OCI-LY7 (cell line): Measurements from ENCODE around the gene MAPK11. TPM values are rescaled to one million over a fixed set of nuclear protein-coding genes. Genes with fewer than 3 reads are reported as not detected.

Source experiments
- BruUV-seq: library from RNA; stranded (reverse); fragments of 400-500 nt; replicated peaks from 2 replicates; lab custom pipeline; 2021; lab: Mats Ljungman, UMichigan
- CTCF ChIA-PET: fragments of 300-600 bp; sonication (Branson Sonifier 250); formaldehyde crosslinking; loops from one replicate; lab custom pipeline; 2022; ENCODE audit warnings: antibody characterized with exemption; ENCODE audit not compliant: unreplicated experiment; lab: Charles Lee
- POLR2A ChIA-PET: fragments of 300-600 bp; sonication (Branson Sonifier 250); formaldehyde crosslinking; loops from one replicate; lab custom pipeline; 2022; ENCODE audit warnings: antibody characterized with exemption; lab: Charles Lee
- DNase-seq: peaks from one replicate; pipeline ENCODE4 v3.0.0-alpha.2; 2015; ENCODE audit warnings: low spot score
- H2AFZ ChIP-seq: fragments of 200-600 bp; sonication (generic), shearing (Covaris generic); 2 replicates; pipeline ENCODE4 v1.6.1; 2014; ENCODE audit warnings: mild to moderate bottlenecking, antibody characterized with exemption, low read length, moderate library complexity
- H3K27ac ChIP-seq: fragments of 200-600 bp; sonication (generic); 2 replicates; pipeline ENCODE4 v1.5.1; 2014; ENCODE audit warnings: mixed run types, low read depth, mild to moderate bottlenecking, moderate library complexity, low read length, inconsistent platforms; ENCODE audit not compliant: poor library complexity, severe bottlenecking
- H3K36me3 ChIP-seq: fragments of 200-600 bp; sonication (generic); 2 replicates; pipeline ENCODE4 v1.6.1; 2014; ENCODE audit warnings: mild to moderate bottlenecking, antibody characterized with exemption, low read length, moderate library complexity, mixed read lengths; ENCODE audit not compliant: insufficient read depth
- H3K4me1 ChIP-seq: fragments of 200-600 bp; sonication (generic); 2 replicates; pipeline ENCODE4 v1.5.1; 2014; ENCODE audit warnings: mild to moderate bottlenecking, low read length; ENCODE audit not compliant: insufficient read depth, poor library complexity, severe bottlenecking
- H3K4me2 ChIP-seq: fragments of 200-600 bp; sonication (generic); 2 replicates; pipeline ENCODE4 v1.6.1; 2014; ENCODE audit warnings: mild to moderate bottlenecking, low read length
- H3K4me3 ChIP-seq: fragments of 200-600 bp; sonication (generic); 2 replicates; pipeline ENCODE4 v1.5.1; 2014; ENCODE audit warnings: mild to moderate bottlenecking, low read depth, low read length; ENCODE audit not compliant: poor library complexity, severe bottlenecking
- H3K79me2 ChIP-seq: fragments of 200-600 bp; sonication (generic); 2 replicates; pipeline ENCODE4 v1.6.1; 2016; ENCODE audit warnings: low read depth, mild to moderate bottlenecking, low read length, moderate library complexity, mixed read lengths; ENCODE audit not compliant: insufficient read depth
- H3K9me2 ChIP-seq: fragments of 200-600 bp; sonication (generic); 2 replicates; pipeline ENCODE4 v1.6.1; 2016; ENCODE audit warnings: mild to moderate bottlenecking, low read length, mixed read lengths; ENCODE audit not compliant: insufficient read depth
- H3K9me3 ChIP-seq: fragments of 200-600 bp; sonication (generic); 2 replicates; pipeline ENCODE4 v1.6.1; 2014; ENCODE audit warnings: mild to moderate bottlenecking, mixed run types, low read length, mixed read lengths
- H4K20me1 ChIP-seq: fragments of 200-600 bp; sonication (generic); 2 replicates; pipeline ENCODE4 v1.6.1; 2014; ENCODE audit warnings: mild to moderate bottlenecking, antibody characterized with exemption, low read length, moderate library complexity, mixed read lengths; ENCODE audit not compliant: insufficient read depth
- CTCF ChIP-seq: fragments of 200-600 bp; sonication (generic); conservative IDR thresholded peaks from 2 replicates; pipeline ENCODE4 v1.5.1; 2014; ENCODE audit warnings: mild to moderate bottlenecking, antibody characterized with exemption, low read length, moderate library complexity, mixed read lengths
- EZH2phosphoT487 ChIP-seq: fragments of 200-600 bp; sonication (generic); IDR thresholded peaks from 2 replicates; pipeline ENCODE4 v1.6.1; 2018; ENCODE audit warnings: low read depth, borderline replicate concordance, mild to moderate bottlenecking, mixed run types, antibody characterized with exemption, low read length, moderate library complexity, mixed read lengths
- intact Hi-C: fragments of 100-400 bp; cut with micrococcal nuclease; formaldehyde crosslinking; loops from one replicate; pipeline ENCODE4 v1.10.0; 2022; ENCODE audit not compliant: unreplicated experiment
- total RNA-seq, 2 experiments: library from RNA; depleted of rRNA in 1 of 2; stranded (reverse); fragments of >200 nt in 1 of 2; shearing (Covaris generic) in 1 of 2; gene quantifications; 2 replicates each; pipeline ENCODE4 v1.2.3, GENCODE V29; 2014 to 2022

The MAPK11 gene
- total RNA-seq, 2 experiments from 2014 or later: 12.0 to 19.7 TPM

- CTCF ChIA-PET: no interaction called here
- intact Hi-C loops: loop anchor here (10.0 kb wide), 2 partner anchors 228 to 258 kb away; partner anchors contain the start of genes LMF2, NCAPH2 and SBF1
- peaks cover 45% of the 10 kb centered on the region for H3K79me2 ChIP-seq
- H2AFZ ChIP-seq: no peak overlapping the region
- DNase-seq: no peak
- H3K9me3 ChIP-seq: no peaks in the 10 kb centered on the region
- peaks cover 23% of the 10 kb centered on the region; the same call in 1 of the 2 replicates for H3K36me3 ChIP-seq
- H3K4me2 ChIP-seq: peak overlapping the region; percentile 95
- TF ChIP-seq EZH2phosphoT487 (no peak), CTCF (peak; percentile 37; the same call in 1 of the 2 replicates)
- no peak overlapping the region for H3K27ac ChIP-seq
- H3K4me3 ChIP-seq: peak overlapping the region; percentile 81
- H3K4me1 ChIP-seq: peaks cover 52% of the 10 kb centered on the region
- no peaks in the 10 kb centered on the region for H4K20me1 ChIP-seq
- POLR2A ChIA-PET: no interaction called here
- no TSS peak for BruUV-seq
- no peaks in the 10 kb centered on the region for H3K9me2 ChIP-seq
Measured at GRCh38 chr22:50246242-50247175, 23.7 kb downstream of the MAPK11 start.

GRCh38 chr22:50245214-50246072, 24.7 kb downstream of the MAPK11 start:
- Histone ChIP-seq H4K20me1 (no peaks in the 10 kb centered on the region), H3K79me2 (peaks cover 55% of the 10 kb centered on the region), H2AFZ (no peak overlapping the region), H3K9me3 (no peaks in the 10 kb centered on the region), H3K27ac (peak overlapping the region; percentile 62), H3K4me2 (peak overlapping the region; percentile 95), H3K36me3 (peaks cover 25% of the 10 kb centered on the region; the same call in 1 of the 2 replicates), H3K9me2 (no peaks in the 10 kb centered on the region), H3K4me1 (peaks cover 50% of the 10 kb centered on the region), H3K4me3 (peak overlapping the region; percentile 81)
- CTCF ChIA-PET: no interaction called here
- no peak for DNase-seq
- no TSS peak for BruUV-seq
- intact Hi-C loops: loop anchor here (10.0 kb wide), 2 partner anchors 229 to 259 kb away; partner anchors contain the start of genes LMF2, NCAPH2 and SBF1
- no peak for TF ChIP-seq EZH2phosphoT487
- TF ChIP-seq CTCF: no peak
- POLR2A ChIA-PET: no interaction called here
